T-helper 1 cell treated with Interleukin-12 subunit alpha and Interleukin-12 subunit beta and Interleukin-4 antibody, amounts not matched to agents 30 ng/mL and 1 ng/mL, for 36 hours (primary cell): ENCODE data around the gene RXFP3. TPM values are rescaled to one million over a fixed set of nuclear protein-coding genes. Genes with fewer than 3 reads are reported as not detected.
"Not testable (repeated sequence)": the region's sequence is repeated elsewhere in the genome, so short reads cannot be mapped to it uniquely, and the experiment has no call there.

ENCODE experiments used
- intact Hi-C: fragments of 100-400 bp; cut with micrococcal nuclease; formaldehyde crosslinking; loops from one replicate; pipeline ENCODE4 v1.15.1; 2024
- total RNA-seq: library from RNA; stranded (reverse); gene quantifications from 2 replicates; pipeline ENCODE4 v1.2.3, GENCODE V29; 2022

Gene RXFP3, protein sequence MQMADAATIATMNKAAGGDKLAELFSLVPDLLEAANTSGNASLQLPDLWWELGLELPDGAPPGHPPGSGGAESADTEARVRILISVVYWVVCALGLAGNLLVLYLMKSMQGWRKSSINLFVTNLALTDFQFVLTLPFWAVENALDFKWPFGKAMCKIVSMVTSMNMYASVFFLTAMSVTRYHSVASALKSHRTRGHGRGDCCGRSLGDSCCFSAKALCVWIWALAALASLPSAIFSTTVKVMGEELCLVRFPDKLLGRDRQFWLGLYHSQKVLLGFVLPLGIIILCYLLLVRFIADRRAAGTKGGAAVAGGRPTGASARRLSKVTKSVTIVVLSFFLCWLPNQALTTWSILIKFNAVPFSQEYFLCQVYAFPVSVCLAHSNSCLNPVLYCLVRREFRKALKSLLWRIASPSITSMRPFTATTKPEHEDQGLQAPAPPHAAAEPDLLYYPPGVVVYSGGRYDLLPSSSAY
- not detected in 2 replicates for total RNA-seq

DNA sequence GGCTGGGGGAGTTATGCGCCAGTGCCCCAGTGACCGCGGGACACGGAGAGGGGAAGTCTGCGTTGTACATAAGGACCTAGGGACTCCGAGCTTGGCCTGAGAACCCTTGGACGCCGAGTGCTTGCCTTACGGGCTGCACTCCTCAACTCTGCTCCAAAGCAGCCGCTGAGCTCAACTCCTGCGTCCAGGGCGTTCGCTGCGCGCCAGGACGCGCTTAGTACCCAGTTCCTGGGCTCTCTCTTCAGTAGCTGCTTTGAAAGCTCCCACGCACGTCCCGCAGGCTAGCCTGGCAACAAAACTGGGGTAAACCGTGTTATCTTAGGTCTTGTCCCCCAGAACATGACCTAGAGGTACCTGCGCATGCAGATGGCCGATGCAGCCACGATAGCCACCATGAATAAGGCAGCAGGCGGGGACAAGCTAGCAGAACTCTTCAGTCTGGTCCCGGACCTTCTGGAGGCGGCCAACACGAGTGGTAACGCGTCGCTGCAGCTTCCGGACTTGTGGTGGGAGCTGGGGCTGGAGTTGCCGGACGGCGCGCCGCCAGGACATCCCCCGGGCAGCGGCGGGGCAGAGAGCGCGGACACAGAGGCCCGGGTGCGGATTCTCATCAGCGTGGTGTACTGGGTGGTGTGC, at the start of gene RXFP3:
Gene RXFP3 (plus strand): TSS at position 6 of the 636 bp plus-strand sequence. CDS start 355 bp downstream, at position 361.
- intact Hi-C loops, result loop anchor here (10.0 kb wide), 2 partner anchors 112 to 1222 kb away; partner anchors contain the start of gene NPR3

DNA sequence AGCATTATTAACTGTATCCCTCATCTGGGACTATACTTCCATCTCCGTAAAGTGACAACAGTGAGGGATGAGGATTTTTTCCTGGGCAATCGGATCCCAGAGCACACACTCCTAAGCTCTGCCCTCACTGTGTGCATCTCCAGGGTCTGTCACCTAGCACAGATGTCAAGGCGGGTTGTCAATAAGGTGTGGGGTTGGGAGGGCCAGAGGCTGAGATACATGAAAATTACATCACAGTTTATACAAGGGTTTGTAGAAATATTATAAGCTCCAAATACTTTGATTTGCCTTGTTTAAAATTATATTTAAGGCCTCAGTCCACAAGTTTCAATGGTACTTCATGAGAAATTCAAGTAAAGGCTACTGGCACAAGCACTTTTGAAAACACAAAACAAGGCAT, 48.9 kb upstream of the RXFP3 start:
- intact Hi-C loops, result no loop called here

DNA sequence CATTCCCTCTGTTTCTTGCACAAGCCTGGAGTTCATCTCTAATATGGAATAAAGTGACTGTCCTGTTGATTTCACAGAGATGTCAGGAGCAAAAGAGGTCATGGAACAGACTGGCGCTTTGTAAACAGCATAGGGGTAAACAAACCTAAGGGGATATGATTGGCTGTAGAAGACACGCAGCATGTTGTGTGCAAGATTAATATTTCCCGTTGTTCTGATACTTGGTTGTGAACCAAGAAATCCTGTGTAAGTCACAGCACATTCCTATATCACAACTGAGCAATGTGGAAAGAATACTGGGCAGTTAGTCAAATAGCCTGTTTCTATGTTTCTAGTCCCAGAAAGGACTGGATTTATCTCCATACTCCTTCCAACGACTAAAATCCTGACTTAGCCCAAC, 47.6 kb upstream of the RXFP3 start:
- intact Hi-C loops, result no loop called here

DNA sequence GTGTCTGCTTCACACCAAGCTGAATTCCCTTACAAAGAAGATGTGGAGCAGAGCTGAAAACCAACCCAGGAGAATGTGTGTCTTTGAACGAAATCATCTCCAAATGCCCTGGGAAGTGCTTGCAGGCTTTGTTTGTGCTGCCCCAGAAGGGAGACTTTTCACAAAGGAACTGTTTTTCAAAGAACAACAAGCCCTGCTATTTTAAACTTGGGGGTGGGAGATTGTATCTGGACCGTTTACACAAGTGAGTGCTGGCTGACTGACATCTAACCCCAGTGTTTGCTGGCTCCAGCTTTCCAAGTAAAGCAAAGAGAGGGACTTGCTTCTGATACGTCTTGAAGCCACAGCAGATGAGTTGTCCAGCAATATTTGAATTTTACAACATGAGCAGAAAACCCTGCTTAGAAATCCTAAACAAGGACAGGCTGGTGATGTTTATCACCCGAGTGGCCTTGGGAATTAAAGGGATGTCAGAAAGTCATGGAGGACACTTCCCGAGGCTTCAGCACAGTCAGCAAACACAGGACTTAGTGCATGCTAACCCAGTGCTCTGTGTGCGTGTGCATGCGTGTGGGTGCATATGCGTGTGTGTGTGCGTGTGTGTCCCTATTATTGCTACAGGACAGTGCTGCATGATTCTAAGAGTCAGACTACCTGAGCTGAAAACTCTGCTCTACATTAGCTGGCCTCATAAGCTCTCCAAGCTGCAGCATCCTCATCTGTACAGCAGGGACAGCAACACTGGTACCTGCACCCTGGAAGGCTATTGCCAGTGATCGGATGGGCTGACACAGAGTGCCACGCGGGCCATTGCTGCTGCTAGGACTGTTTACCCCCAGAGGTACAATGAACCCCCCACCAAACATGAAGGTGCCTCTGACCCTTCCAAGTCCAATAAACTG, 45.8 kb upstream of the RXFP3 start:
- intact Hi-C loops, result no loop called here

DNA sequence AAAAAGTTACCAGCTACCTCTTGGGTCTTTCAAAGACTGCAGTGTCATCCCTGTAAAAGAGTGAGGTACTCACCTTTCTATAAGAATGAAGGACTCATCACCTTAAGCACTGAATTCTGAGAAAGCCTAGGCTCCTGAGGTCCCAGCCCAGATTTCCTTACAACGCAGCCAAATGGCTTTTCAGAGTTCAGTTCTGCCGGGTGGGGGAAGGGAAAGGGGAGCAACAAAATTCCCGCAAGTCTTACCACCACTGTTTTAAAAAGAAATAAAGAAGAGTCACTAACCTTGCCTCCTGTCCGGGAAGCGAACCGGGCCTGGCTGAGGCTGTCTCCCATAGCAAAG, 44.8 kb upstream of the RXFP3 start:
- intact Hi-C loops, result no loop called here

DNA sequence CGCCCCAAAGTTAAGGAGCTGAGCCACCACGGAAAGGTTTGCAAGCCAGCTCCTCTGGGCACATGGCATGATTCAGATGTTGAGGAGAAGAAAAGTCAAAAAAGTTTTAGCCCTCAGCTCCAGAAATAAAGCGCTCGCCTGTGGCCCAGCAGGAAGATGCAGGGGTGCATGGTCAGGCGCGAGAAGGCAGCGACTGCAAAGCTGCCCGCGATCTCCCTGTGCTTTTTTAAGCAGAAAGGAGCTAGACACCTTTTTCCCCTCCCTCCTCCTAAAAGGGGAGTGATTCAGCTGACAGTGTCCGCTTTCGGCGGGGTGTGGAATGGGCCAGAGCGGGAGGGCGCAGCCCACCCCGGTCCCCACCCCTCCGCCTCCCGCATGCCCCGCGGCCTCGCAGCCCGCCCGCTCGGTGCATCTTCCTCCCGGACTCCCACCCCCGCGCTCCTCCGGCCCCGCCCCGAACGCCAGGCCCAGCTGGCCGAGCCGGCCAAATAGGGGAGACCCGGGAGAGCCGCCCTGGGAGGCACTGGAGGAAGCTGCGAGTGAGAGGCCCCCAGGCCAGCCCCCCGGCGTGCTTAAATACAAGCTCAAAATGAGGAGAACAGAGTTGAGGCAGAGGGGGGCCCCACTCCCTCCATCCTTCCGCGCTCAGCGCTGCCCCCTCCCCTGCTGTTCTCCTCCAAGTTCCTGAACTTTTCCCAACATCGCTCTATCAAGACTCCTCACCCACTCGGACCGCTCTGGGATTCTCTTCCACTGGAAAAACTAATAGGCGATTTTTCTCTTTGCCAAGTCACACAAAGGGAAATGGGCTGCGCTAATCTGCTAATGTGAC, 44.2 kb upstream of the RXFP3 start, which contains the start of gene ADAMTS12:
Gene ADAMTS12 (minus strand): TSS at position 203 of the 832 bp plus-strand sequence. CDS start 134 bp downstream, at position 69.
- intact Hi-C loops, result no loop called here

DNA sequence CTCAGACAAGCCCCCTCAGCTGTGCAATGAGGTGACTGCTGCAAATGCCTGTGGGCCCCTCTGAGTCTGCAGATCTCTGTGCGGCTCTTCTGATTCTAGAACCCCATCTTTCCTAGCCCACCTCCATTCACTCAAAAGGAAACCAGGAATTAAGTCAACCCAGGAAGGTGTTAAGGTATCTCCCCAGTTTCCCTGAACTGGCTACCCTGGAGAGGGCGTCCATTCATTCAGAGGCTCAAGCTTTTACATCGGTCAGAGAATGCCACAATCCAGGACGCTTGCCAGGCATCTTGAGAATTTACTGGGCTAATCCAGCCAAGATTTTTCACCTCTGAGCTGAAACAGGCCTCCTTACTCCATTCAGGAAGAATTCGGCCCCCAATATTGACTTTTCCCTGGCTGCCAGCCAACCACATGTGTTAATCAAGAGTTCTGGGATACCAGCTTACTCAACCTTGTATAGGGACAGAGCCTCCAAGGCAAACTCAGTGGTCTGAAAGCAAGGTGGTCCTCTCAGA, 43.5 kb upstream of the RXFP3 start:
- intact Hi-C loops, result no loop called here

DNA sequence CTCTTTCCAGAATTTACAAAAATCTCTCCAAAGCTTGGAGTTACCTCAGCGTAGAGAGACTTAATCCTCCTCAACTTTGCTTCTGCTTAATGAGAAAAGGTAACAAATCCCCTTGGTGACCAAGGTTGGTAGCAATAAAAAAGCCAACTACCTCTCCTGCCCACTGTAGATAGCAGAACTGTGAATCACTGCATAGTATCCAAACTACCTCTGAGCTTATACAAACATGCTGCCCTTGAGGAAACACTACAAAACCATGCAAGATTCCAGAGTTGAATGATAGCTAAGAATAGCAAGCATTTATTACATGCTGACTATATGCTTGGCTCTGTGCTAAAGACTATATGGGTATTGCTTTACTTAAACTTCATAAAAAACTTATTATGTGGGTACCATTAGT, 41.6 kb upstream of the RXFP3 start:
- intact Hi-C loops, result no loop called here

DNA sequence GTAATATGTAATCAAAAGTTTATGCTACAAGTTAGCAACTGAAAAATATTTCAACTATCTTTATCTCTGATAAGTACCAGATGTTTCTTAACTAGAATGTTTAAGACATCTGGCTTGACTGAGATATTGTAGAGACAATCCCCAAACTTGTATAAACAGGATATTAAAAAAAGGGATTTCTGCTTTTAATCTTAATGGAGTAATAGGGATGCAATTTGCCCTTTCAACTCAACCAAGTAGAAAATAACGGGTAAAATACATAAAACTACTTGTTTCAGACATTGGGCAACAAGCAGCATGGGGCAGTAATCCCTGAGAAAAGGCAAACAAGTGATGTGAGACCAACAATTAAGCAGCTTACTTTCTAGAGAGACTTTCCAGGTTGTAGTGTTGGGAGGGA, 35.0 kb upstream of the RXFP3 start:
- intact Hi-C loops, result no loop called here

DNA sequence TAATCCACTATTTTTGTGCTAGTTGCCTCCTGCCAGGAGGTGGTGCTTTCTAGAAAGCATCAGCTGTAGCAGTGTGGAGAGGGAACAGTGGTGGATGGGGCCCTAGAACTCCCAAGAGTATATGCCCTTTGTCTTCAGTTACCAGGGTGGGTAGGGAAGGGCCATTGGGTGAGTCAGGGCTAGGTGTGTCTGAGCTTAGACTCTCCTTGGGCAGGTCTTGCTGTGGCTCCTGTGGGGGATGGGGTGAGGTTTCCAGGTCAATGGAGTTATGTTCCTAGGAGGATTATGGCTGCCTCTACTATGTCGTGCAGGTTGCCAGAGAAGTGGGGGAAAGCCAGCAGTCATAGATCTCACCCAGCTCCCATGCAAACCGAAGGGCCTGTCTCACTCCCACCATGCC, 33.1 kb upstream of the RXFP3 start:
- intact Hi-C loops, result no loop called here

DNA sequence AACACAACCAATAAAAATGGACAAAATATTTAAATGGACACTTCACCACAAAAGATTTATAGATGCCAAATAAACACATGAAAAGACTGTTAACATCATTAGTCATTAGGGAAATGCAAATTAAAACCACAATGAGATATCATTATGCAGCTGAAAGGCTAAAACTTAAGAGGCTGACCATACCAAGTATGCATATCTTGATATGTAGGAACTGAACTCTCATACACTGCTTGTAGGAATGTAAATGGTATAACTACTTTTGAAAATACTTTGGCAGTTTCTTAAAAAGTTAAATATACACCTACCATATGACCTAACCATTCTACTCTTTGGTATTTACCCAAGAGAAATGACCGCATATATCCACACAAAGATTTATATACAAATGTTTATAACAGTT, 30.8 kb upstream of the RXFP3 start:
- intact Hi-C loops, result no loop called here

DNA sequence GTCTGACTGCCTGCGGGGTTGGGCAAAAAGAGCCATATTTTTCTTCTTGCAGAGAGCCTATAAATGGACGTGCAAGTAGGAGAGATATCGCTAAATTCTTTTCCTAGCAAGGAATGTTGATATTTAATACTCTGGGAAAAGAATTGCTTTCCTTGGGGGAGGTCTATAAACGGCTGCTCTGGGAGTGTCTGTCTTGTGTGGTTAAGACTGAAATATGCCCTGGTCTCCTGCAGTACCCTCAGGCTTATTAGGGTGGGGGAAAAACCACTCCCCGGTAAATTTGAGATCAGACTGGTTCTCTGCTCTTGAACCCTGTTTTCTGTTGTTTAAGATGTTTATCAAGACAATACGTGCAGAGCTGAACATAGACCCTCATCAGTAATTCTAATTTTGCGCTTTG, 29.9 kb upstream of the RXFP3 start:
- intact Hi-C loops, result not testable (repeated sequence)

DNA sequence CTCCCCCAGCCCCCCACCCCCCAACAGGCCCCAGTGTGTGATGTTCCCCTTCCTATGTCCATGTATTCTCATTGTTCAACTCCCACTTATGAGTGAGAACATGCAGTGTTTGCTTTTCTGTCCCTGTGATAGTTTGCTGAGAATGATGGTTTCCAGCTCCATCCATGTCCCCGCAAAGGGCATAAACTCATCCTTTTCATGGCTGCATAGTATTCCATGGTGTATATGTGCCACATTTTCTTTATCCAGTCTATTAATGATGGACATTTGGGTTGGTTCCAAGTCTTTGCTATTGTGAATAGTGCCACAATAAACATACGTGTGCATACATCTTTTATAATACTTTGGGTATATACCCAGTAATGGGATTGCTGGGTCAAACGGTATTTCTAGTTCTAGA, 21.3 kb upstream of the RXFP3 start:
- intact Hi-C loops, result not testable (repeated sequence)

DNA sequence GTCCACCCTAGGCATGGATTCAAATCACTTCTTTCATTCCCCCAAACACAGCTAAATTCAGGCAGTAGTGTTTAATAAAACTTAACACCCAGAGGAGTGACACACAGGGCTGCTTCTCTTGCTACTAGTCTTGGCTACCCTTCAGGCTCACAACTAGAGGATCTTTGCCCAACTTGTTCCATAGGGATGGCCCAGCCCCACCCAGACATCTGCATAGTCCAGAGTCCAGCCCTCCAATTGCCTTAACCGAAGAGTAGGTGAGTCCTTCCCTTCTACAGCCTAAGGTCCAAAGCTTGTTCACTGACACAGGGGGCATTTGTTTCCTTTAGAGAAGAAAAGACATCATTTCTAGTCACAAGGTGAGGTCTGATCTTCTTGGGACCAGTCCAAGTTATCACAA, 15.2 kb upstream of the RXFP3 start:
- intact Hi-C loops, result no loop called here

DNA sequence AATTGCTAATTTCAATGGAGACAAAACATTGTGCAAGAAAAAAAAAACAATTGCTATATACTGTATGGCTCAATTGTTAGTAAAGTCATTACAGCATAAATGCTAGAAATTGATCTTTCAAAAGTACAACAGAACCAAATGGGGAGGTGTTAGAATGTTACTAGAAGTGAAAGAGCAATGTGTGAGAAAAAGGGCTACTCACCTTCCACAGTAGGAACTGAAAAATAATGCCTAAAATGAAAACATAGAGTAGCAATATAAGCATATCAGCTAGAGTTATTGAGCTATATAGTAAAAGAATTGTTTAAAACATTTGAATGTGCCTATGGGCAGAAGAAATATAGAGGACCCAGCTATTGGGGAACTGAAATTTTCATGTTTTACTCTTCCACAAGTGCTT, 10.9 kb upstream of the RXFP3 start:
- intact Hi-C loops, result no loop called here

DNA sequence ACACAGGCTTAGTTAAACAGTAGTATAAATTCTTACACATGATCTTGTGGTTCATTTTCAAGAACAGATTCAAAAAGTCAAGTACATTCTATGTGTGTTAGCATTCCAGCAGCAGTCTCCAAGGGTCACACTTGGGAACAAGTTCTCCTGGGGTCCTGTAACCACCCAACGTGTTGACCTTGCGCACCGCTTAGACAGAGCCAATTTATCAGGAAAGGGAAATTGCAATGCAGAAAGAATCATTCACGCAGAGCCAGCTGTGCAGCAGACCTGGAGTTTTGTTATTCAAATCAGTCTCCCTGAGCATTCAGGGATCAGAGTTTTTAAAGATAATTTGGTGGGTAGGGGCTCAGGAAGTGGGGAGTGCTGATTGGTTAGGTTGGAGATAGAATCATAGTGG, 8.5 kb upstream of the RXFP3 start:
- intact Hi-C loops, result no loop called here

DNA sequence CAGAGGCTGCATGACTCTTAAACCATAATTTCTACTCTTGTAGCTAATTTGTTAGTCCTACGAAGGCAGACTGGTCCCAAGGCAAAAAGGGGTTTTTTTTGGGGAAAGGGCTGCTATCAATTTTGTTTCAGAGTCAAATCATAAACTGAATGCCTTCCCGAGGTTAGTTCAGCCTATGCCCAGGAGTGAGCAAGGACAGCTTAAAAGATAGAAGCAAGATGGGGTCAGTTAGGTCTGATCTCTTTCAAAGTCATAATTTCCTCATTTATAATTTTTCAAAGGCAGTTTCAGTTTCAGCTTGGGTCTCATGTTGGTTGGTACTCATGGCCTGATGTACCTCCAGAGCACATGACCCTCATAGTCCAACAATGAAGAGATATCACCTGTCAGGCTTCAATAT, 7.9 kb upstream of the RXFP3 start:
- intact Hi-C loops, result no loop called here

DNA sequence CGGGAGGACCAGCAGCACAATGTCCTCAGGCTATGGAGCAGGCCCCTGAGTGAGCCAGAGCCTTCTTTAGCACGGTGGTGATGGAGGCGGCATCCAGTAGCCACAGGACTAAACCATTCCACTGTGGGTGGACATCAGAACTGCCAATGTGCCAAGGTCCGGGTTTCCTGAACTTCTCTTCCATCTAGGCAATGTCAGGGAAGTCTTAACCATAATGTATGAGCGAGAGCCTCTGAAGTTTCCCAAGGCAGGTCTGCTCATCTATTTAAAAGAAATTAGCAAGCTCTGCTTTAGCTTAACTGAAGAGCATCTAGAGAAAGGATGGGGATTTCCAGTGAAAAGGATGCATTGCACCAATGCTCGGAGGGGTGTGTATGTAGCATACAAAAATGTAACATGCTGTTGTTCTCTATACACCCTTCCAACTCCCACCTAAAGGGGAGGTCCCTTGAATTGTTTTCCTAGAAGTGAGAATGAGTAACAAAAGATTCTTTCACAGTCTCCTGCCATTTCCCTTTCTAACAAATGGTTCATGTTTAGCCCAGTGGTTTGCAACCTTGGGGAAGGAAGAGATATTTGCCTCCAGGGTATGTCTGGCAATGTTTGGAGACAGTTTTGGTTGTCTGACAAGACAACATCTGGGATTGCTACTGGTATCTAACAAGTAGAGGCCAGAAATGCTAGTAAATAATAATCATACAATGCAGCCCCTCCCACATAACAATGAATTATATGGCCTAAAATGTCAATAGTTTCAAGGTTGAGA, 6.1 kb upstream of the RXFP3 start:
- intact Hi-C loops, result loop anchor here (10.0 kb wide), 2 partner anchors 105 to 1215 kb away; partner anchors contain the start of gene NPR3

DNA sequence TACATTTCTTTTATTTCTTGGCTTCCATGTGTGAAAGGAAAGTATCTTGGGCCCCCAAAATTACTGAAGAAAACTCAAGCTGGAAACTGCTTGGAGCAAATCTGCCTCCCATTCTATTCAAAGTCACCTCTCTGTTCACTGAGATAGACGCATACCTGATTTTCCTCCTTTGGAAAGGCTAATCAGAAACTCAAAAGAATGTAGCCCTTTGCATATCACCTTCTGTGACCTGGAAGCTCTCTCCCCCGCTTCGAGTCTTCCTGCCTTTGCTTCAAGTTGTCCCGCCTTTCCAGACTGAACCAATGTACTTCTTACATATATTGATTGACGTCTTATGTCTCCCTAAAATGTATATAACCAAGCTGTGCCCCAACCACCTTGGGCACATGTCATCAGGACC, 5.0 kb upstream of the RXFP3 start:
- intact Hi-C loops, result loop anchor here (10.0 kb wide), 2 partner anchors 106 to 1216 kb away; partner anchors contain the start of gene NPR3
